HG02610 (cell line): ENCODE measurements around the gene SVIL.
A peak's percentile ranks its signal among the peaks of the same experiment; 100 is the strongest.
"Not testable (repeated sequence)": the region's sequence is repeated elsewhere in the genome, so short reads cannot be mapped to it uniquely, and the experiment has no call there.

Experiments
- ATAC-seq: cut with Tn5 transposase; IDR thresholded peaks from one replicate; pipeline ENCODE4 v1.9.1; 2021; ENCODE audit warnings: mild to moderate bottlenecking, moderate library complexity; ENCODE audit not compliant: unreplicated experiment

Gene SVIL

DNA sequence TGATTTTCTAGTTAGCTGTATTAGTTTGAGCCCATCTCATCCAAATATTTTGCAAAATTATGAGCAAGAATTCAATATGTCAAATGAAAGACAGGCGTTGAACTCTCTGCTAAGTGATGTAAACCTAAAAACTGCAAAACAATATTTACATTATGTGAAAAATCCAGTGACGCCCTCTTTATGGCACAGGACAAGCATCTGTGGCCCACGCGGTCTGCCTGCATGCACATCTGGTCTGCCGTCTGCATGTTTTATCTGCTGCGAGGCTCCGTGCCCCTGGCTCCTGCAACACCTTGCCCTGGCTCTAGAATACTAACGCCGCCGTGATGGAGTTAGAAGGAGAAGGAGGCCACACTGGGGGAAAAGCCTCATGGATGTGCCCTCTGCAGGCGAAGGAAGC, 142.0 kb downstream of the SVIL start:
- no peak for ATAC-seq

DNA sequence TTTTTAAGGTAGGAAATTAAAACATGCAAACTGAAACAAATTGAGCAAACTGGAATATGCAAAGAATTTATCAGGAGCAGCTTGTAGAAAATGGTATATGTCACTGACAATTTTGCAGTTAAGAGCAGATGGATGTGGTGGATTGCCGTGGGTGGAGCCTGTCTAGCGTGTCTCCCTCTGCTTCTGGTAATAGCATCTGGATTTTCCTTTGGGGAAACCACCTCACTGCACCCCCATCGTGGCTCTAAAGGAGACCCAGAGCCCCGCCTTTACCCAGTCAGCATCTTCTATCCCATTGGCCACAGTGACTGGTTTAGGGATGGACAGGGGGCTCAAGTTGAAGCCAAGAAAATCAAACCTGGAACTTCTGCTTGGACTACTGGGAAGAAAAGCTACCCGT, 142.9 kb downstream of the SVIL start:
- no peak for ATAC-seq

DNA sequence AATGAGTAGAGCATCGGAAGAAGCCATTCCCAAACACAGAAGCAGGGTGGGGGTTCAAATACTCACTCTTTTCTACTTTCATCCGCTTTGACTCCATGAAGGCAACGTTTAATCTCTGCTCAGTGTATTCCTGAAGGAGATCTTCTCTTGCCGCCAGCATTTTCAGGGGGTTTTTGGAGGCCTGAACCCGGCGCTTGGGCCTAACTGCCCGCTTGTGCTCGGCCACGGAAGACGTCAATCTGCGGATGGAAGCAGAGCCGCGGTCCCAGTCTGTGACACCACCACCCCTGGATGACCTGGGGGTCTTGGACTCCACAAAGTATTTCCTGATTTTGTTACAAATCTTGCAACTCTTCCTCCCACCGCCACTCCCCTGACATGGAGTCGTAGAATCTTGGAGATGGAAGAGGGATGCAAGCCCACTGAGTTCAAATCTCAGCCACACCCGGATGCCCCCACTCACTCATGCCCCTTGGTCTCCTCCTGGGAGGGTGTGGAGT, 143.9 kb downstream of the SVIL start:
- ATAC-seq = not testable (repeated sequence)

DNA sequence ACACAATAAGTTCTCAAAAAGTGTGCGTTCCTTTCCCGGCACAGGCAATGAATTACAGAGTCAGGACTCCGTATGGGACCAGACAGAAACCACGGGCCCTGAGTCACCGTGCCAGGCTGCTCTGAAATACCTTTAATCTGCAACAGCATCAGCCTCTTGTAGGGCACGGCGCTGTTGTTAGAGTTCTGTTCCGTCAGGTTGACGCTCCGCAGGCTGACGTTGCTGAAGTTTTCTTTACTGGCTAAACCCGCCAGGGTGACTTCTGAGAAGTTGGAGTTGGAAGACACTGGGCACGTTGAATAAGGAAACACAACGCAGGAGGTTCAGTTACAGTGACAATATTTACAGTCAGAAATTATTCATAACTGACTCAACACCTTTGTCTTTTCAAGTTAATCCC, 146.3 kb downstream of the SVIL start:
- not testable (repeated sequence) for ATAC-seq

DNA sequence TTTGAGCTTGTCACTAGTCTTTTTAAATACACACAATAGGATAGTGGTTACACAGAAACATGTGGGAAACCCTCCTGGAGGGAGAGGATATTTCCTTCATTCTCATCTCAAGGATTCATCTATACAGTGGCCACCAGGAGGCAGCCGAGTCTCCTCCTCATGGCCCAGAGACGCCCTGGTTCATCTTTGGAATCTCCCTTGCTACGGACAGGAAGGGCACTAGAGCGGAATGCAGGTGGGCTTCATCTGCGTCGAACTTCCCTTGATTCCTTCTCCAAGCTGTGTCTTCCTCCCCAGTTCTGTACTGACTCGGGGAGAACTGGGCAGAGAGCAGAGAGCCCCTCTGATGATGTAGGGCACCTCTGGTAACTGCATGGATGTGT, 146.9 kb downstream of the SVIL start:
- ATAC-seq = not testable (repeated sequence)

DNA sequence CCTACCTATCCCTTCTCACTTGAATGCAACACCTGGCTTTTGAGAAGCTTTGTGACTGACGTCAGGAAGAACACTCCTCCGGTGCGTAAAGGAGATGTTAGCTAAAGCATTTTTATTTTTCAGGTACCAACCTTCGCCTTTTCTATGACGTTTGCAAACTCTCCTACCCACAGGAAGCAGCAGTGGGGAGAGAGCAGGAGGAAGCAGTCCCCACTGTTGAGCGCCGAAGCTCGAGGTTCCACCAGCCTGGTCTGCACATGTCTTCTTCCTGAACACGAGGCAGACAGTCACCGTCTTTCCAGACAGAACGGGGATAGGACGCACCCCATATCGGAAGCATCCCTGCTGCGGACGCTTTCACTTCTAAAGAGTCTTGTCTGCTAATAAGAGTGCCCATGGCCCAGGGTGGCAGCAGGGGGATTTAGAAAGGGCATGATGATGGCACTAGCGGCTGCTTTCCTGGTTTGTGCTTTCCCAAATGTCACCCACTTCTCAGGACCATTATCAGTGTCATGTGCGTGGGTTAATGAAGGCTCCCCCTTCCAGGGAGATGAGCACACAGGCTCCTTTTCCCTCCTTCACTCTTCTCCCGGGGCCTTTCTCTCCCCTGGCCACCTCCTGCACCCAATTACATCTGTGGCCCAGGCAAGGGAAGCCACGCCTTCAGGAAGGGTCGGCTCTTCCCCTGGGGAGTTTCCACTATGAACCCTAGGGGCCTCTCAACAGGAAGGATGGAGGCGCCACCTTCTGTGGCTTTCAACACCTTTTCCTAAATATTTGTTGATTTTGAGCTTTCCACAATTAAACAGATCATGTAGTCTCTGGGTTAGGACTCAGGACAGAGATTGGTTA, 147.5 kb downstream of the SVIL start:
- ATAC-seq = not testable (repeated sequence)

DNA sequence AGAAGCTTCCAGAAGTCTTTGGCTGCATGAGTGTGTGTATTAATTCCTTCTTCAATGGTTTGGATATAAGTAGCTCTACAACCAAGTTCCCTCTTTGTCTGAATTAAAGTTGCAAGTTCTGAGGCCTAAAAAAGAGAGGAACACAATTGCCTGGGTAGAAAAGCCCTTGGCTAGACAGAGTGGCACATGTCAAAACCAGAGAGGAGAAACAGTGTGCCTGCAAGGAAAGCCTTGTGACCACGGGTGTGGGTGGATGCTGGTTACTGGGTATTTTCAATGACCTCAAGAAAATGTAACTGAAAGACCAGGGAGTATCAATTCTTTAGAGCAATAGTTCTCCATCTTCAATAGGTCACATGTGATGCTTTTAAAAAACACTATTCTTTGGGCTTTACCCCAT, 148.3 kb downstream of the SVIL start:
- ATAC-seq = peak; percentile 42

DNA sequence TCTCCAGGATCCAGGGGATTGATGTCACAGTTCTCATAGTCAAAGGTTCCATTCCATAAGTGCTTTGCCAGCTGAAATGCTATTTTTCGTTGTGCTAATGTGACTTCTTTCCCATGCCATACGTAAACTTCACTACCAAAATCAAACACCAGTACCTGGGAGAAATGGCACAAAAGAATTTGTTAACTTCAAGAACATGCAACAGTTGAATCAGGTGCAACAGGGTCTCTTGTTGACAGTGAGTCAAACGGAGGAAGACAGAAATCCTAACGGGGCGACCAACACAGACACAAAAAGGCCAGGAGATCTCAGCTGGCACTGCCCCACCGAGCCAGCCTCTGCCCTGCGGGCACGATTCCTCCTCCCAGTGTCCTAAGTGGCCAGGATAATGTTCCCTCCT, 150.1 kb downstream of the SVIL start:
- not testable (repeated sequence) for ATAC-seq

DNA sequence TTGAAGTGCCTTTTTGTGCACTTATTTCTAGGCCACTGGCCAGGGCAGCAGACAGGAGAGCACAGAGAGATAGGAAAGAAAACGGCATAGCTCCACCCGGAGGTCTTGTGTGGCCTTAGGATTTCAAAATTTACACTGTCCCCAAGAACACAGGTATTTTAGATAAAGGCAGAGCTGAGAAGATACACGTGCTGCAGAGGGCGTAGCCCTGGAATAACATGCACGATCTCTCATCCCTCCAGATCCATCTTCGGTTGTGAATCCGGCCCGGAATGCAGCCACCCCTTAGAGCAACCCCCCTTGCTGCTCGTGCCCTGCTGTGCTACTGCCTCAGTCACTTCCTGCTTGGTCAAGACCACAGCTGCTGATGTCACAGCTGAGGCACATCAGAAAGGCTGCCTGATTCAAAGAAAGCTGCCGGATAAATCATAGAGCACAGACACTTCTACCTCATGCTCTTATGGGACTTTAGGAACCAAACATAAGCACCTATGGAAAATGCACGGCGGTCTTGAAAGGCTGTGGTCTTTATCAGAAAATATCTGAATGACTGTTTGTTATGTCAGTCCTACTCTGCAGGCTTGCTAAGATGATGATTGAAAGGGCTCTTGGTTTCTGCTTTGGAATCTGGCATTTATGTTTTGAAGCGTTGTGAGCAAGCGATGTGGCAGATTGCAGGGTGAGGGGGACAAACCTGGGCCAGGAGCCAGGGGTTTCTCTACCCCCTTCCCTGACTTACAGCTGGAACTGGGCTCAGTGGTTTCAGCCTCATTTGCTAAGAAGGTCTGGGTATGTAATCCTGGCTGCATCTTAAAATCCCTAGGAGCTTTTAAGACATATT, 152.0 kb downstream of the SVIL start:
- ATAC-seq = no peak

DNA sequence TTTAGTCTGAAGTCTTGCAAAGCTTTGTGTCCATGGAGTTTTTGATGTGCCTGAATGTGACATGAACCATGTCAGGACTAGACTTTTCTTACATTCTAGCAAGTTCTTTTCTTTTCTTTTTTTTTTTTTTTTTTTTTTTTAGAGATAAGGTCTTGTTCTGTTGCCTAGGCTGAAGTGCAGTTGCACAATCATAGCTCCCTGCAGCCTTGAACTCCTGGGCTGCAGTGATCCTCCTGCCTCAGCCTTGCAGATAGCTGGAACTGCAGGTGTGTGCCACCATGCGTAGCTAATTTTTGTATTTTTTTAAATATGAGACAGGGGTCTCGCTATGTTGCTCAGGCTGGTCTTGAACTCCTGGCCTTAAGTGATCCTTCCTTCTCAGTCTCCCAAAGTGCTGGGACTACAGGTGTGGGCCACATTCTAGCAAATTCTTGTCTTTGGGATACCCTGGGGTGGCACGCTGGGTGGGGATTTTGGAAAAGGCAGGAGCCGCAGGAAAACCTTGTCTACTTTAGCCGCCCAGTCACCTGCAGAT, 152.8 kb downstream of the SVIL start:
- ATAC-seq = no peak

DNA sequence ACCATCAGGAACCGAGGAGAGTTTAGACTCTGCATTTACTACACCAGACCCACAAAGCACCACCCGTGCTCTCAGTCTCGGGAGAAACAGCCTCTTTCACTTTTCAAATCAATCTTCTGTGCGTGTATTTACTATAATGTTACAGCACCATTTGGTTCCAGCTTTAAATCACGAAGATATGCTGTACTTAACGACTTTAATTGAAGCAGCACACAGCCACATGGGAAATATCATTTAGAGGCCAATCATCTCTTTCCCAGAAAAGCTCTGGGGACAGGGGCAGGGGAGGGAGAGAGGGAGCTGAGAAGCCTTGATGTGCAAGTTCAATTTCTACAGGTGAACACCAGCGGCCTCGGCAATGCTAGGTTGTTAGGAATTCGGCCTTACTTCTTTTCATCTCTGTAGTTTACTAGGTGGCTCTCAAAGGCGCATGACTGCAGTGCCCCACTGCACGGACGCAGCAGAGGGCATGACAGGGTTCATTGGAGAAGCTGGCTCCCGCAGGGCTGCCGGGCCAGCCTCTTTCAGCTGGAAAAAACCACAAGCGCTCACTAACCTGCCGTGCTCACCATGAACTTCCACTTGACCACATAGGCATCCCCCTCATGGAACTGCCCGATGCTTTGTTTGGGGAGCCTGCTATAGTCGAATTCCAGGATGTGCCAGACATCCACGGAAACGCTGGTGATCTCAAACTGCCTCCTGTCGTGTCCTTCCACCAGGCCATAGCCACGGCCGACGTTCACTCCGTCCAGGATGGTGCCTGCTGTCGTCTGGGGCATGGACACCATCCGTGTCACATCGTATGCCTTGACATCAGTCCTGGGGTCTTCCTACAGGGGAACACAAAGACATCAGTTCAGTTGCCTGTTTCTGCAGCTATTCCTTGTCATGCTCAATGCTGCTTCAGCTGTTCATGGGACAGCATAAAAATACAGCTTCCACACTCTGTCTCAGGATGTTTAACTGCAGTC, 154.5 kb downstream of the SVIL start:
- ATAC-seq = no peak

DNA sequence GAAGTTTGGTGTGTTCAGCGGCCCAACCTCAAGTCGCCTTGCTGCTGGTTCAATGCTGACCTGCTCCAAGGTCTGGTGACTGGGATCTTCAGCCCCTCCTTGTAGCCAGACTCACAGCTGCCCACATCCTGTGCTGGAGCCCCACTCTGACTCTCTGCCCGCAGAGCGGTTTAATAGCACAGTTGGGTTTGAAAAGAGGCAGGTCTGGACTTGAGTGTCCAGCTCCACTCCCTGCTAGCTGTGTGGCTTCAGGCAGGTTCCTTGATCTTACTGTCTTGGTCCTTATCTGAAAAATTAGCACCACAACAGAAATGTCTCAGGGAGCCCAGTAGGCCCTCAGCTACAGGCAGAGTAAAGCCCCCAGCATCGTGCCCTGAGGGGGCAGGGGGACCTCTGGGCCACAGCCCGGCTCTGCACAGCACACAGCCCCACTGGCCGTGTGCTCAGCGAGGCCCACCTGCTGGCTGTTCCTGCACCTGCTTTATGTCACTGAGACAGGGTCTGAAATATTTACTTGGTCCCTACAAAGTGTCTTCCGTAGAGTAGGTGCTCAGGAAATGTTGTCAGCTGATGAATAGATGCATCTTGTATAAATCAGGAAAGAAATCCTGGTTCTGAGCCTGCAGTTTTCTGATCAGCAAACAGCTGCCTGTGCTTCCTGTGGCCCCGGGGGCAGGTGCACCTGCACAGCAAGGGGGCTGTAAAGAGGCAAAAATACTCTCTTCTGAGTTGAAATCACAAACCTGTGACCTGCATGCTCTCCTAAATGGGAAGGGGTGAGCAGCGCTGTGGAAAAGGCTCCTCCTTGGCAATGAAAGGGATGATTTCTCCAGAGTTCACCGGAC, 155.5 kb downstream of the SVIL start:
- no peak for ATAC-seq

DNA sequence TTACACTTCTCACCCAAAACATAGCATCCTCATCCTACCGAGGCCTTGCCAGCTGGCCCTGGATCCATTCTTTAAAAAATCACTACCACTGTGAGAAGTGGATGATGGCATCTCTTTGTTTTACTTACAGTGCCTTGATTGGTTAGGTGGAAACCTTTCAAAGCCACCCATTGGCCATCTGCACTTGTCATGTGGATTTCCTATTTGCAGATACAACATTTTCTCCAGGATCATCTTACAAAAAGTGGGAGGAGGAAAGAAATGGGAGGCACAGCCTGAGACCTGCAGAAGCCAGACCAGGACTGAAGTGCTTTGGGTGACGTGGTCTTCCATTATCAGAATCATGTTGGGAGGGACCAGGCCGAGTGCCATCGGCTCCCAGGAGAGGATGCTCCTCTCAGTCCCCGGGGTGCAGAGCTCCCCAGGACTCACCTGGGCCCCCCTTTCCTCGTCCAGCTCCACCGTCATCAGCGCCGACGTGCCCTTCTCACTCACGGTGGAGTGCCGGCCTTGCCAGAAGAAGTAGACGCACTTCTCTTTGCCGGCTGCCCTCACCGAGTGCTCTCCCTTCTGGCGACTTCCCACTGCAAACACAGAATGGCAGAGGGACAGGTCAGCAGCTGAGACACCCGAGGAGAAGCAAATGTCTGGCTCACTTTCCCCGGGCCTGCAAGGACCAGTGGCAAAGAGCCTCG, 161.2 kb downstream of the SVIL start:
- no peak for ATAC-seq

DNA sequence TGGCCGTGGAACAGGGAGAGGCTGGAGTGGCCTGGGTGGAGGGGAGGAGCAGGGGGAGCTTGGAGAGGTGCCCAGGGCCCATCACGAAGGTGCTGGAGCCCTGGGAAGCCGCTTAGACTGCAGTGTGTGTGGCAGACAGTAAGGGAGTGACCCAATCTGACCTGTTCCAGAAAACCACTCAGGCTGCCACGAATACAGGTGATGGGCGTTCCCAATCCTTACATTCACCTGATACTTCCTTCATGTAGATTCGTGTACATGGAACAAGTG, 161.7 kb downstream of the SVIL start:
- no peak for ATAC-seq

DNA sequence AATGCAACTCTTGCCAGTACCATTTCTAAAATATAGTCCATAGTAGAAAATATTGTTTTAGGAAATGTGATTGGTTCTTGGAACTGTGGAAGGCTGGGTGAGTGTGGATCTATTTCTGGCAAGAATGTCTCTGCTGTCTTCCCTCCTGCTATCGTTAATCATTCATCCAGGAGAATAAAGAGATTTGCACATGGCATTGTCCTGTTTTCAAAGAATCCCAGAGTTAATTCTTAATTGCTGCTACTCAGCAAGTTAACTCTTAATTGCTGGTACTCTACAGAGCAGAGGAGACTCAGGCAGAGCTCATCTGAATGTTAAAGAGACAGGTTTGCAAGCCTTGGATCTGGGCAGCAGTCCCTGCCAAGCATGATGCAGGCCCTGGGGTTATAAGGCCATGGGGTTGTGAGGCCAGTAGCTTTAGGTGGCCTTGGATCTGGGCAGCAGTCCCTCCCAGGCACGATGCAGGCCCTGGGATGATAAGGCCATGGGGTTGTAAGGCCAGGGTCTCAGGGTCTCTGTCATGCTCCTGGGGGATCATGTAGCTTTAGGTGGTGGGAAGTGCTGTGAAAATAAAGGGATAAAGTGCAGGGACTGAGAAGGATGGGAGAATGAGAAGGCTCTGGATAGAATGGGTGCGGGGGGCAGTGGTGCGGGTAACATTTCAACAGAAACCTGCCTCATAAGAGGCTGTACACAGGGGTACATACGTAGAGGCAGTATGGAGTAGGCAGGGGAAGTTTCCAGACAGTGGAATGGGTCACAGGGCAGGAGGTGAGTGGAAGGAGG, 162.3 kb downstream of the SVIL start:
- ATAC-seq = no peak

DNA sequence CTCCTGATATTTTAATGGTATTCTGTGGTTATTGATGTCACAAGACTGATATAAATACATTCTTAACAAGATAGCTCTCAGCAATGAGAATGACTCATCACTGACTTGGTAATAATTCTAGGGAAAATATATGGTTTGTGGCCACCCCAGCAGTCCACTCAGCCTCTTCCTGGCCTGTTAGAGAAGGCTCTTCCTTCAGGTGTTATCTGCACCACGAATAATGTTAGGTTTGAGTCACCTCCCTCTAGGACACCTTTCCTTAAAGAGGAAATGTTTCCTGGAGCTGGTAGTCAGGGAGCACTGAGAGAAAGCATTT, 163.3 kb downstream of the SVIL start:
- no peak for ATAC-seq

DNA sequence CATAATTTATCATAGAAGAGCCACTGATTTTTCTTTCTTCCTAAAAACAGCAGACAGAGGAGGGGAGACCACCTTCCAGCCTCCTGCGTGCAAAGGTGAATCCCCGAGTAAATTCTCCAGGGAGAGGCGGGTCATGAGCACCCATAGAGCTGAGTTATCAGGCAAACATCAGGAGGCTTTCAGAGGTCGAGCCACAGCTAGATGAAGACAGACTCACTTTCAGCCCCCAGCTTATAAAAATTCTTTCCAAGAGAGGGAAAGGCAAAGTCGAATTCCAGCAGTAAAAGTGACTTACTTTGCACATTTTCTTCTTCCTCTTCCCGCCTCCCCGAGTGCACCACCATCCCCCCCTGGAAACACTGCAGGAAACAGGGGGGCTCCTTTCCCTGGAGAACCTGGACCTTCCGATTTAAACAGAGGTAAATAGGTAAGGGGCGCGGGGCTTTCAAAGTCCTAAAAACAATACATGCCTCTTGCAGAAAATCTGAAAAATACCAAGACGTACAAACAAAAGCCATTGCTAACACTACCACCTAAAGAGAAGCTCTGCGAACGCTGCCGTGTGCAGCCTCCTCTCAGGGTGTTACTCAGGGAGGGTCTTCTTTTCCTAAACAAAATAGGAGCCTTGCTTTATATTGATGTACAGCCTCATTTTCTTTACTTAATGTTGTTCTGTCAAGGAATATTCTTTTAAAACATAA, 163.8 kb downstream of the SVIL start:
- ATAC-seq = no peak

DNA sequence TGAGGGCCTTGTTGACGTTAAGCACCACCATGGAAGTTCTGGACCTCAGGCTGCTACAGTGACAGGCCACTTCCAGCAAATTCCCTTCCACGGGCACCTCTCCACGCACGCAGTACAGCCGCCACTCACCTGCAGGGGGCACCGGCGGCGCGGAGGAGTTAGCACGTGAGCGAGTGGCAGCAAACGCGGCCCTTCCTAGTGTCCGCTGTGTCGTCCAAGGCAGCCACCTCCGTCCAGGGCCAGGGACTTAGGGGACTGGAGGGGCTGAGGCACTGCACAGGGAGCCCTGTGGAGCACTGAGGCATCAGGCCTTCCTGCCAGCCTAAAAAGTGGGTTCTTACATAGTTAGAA, 164.4 kb downstream of the SVIL start:
- ATAC-seq = no peak
